ENCODE data around the gene SCCPDH.
A peak's percentile ranks its signal among the peaks of the same experiment; 100 is the strongest.
"Not testable (repeated sequence)": the region's sequence is repeated elsewhere in the genome, so short reads cannot be mapped to it uniquely, and the experiment has no call there.

SCCPDH gene, protein sequence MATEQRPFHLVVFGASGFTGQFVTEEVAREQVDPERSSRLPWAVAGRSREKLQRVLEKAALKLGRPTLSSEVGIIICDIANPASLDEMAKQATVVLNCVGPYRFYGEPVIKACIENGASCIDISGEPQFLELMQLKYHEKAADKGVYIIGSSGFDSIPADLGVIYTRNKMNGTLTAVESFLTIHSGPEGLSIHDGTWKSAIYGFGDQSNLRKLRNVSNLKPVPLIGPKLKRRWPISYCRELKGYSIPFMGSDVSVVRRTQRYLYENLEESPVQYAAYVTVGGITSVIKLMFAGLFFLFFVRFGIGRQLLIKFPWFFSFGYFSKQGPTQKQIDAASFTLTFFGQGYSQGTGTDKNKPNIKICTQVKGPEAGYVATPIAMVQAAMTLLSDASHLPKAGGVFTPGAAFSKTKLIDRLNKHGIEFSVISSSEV
- long read RNA-seq, donor 1, transcript SCCPDH-201 (12 exons, 2,503 nt): major isoform, 60 of 92 reads
- long read RNA-seq, donor 1, partial matches to known transcripts: 32 of 92 reads
- long read RNA-seq, donor 1, other reads (novel, unspliced or antisense): 0 of 92 reads
- long read RNA-seq, donor 2, transcript SCCPDH-201 (12 exons, 2,503 nt): major isoform, 19 of 33 reads
- long read RNA-seq, donor 2, partial matches to known transcripts: 14 of 33 reads
- long read RNA-seq, donor 2, other reads (novel, unspliced or antisense): 0 of 33 reads
- long read RNA-seq, donor 3, transcript SCCPDH-201 (12 exons, 2,503 nt): major isoform, 24 of 32 reads
- long read RNA-seq, donor 3, partial matches to known transcripts: 8 of 32 reads
- long read RNA-seq, donor 3, other reads (novel, unspliced or antisense): 0 of 32 reads
- long read RNA-seq, donor 4, transcript SCCPDH-201 (12 exons, 2,503 nt): major isoform, 30 of 43 reads
- long read RNA-seq, donor 4, partial matches to known transcripts: 13 of 43 reads
- long read RNA-seq, donor 4, other reads (novel, unspliced or antisense): 0 of 43 reads
- long read RNA-seq, donor 5, transcript SCCPDH-201 (12 exons, 2,503 nt): major isoform, 31 of 42 reads
- long read RNA-seq, donor 5, partial matches to known transcripts: 11 of 42 reads
- long read RNA-seq, donor 5, other reads (novel, unspliced or antisense): 0 of 42 reads
- long read RNA-seq, donor 6, transcript SCCPDH-201 (12 exons, 2,503 nt): major isoform, 31 of 41 reads
- long read RNA-seq, donor 6, partial matches to known transcripts: 10 of 41 reads
- long read RNA-seq, donor 6, other reads (novel, unspliced or antisense): 0 of 41 reads
- long read RNA-seq, donor 7, transcript SCCPDH-201 (12 exons, 2,503 nt): major isoform, 66 of 81 reads
- long read RNA-seq, donor 7, partial matches to known transcripts: 15 of 81 reads
- long read RNA-seq, donor 7, other reads (novel, unspliced or antisense): 0 of 81 reads
- long read RNA-seq, donor 8, transcript SCCPDH-201 (12 exons, 2,503 nt): major isoform, 48 of 54 reads
- long read RNA-seq, donor 8, partial matches to known transcripts: 6 of 54 reads
- long read RNA-seq, donor 8, other reads (novel, unspliced or antisense): 0 of 54 reads

DNA sequence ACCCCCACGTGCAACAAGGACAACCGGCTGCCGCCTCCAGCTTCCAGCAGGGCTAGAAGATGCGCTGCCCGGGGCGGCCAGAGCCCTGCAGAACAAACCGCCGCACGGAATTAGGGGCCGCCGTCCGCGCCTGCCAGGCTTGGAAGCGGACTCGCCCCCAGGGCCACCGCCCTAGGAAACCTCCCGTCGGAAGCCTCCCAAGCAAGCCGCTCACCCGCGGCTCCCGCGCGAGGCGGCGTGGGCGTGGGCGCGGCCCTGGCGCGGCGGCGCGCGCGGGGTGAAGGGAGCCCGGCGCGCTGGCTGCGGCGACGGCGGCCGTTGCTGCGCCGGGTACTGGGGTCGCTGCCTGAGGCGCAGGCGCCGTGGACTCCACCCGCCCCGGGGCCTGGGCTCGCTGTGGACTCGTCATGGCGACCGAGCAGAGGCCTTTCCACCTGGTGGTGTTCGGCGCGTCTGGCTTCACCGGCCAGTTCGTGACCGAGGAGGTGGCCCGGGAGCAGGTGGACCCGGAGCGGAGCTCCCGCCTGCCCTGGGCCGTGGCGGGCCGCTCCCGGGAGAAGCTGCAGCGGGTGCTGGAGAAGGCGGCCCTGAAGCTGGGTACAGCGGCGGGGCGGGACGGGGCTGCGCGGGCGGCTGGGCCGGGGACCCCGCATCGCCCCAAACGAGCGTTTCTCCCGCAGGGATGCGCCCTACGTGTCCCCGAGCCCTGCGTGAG, at the start of gene SCCPDH:
TSS of gene SCCPDH (plus strand) at position 394 of the 715 bp plus-strand sequence. CDS start at position 408, 14 bp downstream.
- DNase-seq: peak; percentile 97

DNA sequence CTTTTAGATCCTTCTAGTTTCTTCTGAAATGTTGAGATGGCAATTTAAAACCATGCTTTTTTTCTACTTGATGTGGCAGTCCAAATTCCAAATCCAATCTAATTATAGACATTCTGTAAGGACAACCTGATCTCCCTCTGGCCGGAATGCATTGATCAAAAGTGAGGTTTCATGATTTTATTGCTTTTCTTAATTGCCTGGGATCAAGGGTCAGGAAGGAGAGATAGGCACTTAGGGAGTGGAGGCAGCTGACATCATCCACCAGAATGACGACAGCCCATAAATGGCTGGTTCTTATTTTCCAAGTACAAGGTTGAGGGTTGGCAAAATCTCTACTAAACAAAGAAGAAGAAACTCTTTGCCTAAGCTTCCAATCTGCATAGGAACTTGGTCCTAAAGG, 46.4 kb upstream of the SCCPDH start:
- DNase-seq: no peak

DNA sequence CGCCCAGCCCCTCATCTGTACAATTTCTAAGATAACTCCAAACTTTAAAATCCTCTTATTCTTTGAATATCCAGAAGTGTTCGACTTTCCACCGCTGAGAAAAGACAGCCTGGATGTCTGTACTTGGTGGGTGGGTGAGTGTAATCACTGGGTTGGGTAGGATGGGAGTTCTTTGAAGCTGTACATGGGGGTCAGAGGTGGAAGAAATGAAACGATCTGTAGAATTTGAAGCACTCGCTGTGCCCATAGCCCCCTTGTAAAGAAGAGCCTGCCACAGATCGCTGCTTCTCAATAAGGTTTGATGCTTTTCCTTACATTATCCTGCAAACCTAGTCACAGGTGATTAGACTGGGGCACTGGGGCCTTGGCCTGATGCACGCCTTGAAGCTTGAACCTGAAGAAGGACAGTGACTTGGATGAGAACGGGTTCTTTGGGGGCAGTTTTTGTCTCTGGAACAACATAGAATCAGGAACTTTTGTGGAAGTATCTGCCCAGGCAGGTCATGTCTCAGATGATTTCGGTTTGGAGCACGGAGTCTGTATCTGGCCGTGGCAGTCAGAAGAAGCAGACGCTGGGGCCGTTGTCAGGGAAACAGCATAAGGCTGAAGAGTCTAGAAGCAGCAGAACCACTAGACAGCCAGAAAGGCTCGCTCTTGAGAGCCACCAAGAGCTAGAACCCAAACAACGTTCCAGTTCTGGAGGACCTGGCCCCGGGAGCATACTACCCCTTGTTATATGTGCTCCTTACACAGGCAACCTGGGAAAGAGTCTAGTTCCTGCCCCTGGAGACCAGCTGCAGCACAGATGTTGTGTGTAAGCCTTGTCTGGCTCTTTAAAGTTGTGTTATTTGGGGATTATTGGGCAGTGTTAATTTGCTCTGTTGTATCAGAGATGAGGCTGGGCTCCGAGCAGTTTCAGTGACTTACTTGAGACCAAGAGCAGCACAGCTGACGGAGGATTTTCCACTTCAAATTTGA, 45.1 kb upstream of the SCCPDH start:
- peak; percentile 40 for DNase-seq

DNA sequence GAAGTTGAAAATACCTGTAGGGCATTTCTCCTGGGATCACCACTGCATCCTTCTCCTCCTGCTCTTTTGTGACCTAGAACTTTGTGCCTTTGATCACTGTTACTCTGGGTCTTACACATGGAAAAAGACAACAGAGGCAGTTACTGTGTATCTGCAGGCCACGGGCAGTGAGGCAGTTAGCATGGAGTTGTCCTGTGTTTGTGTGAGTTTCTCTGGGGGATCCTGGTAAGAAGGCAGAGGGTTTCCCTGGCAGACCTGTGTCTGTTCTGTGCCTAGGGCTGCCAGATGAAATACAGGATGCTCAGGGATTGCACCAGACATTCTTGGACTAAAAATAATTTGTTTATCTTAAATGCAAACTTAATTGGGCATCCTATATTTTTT, 44.4 kb upstream of the SCCPDH start:
- DNase-seq: no peak

DNA sequence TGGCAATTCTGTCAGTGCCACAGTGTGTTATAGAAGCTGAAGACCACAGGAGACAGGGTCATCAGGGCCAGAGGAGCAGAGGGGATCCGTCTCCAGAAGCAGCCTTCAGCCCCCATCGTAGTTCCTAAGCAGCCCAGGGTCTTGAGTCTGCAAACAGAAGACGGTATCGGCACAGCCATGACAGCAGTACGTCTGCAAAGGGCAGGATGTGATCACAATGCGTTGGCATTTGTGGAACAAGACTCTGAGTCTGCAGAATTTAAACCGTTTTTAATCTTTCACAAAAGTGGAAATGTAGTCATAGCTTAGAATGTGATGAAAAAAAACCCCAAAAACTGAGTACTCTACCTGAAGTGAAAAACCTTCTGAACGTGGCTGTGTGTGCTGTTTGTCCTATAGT, 44.0 kb upstream of the SCCPDH start:
- no peak for DNase-seq

DNA sequence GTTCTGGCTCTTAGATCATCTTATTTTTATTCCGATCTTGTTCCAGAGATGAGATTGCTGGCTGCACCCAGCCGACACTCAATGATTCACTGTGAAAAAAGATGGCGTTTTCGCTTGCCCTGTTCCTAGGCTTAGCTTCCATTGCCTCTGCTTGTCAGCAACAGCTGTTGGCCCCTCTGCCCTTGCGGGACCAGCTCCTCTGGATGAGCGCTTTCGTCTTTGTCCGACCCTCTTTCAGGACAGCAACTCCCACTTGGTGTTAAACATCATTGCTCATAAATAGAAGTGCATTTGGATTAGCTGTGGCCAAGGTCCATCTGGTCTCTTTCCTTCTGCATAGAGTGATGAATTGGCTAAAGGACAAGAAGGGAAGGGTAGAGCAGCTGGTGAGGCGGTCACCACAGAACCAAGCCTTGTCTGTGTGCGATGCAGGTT, 43.5 kb upstream of the SCCPDH start:
- DNase-seq: peak; percentile 56

DNA sequence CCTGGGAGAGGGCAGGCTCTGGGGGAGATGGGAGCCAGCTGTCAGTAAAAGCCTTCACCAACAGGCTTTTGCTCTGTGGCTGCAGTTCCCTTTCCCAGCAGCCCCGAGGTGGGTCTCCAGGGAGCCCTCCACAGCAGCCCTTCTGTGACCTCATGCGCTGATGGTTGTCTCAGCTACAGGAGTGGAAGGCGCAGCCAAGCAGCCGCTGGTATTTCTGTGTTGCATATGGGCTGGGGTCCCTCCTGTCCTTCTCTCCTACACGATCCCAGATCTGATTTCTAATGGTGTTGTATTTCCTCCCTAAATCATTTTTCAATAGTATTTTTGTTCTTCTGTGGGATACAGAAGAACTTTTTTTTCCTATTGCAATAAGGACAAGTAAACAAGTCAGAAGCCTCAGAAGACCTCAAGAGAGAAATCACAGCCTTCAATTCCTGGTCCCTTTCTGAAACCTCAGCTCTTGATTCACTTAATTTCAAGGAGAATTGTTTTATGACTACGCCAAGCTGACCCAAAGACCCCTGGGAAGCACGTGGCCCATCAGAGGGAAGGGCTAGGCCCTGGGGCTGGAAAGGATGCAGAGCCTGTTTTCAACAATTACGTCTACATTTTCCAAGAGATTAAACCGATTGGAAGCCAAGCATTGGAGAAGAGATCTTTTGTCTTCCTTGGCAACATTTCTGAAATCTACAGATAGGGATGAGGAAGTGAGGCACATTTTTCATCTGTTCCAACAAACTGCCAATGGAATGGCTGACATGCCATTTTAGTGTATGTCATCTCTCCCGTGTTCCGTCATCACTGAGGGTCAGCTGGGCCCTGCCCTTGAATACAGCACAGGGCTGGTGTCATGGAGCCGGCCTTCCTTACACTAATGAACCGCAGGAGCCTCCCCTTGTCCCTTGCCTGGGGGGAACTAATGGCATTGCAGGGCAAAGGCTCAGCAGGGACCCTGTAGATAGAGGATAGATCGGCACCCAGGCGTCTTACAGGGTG, 42.0 kb upstream of the SCCPDH start:
- DNase-seq: peak; percentile 59

DNA sequence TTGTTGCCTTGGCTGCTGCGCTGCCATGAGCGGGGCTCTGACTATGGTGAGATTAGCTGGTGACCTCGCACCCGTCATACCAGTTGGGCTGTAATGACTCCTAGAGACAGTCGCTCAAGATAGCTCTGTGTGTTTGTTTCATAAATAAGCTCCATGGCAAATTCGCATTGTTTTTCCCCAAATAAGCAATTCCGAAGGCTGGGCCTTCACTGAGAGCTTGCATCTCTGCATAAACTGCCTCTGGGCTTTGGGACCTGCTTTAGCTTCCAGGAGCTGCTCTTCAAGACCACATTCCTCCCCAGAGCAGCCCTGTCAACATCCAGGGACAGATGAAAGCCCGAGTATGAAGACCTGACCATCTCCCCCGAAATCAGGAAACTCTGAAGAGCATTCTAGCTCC, 40.7 kb upstream of the SCCPDH start:
- DNase-seq: no peak

DNA sequence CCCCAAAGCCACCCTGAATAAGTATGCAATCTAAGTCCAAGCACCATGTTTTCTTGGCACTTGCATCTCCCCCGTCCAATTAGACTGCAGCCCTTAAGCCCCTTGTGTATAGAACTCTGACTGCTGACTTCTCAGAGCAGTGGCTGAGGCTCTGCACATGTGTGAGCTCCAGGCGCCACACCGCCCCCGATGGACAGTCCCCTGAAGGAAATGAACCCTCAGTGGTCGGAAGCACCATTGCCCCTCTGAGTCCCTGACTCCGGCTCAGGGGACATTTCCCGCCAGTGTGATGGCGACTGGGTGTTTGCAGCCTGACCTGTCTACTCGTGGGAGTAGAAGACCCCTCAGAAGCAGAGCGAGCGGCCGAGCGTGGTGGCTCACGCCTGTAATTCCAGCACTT, 37.2 kb upstream of the SCCPDH start:
- no peak for DNase-seq

DNA sequence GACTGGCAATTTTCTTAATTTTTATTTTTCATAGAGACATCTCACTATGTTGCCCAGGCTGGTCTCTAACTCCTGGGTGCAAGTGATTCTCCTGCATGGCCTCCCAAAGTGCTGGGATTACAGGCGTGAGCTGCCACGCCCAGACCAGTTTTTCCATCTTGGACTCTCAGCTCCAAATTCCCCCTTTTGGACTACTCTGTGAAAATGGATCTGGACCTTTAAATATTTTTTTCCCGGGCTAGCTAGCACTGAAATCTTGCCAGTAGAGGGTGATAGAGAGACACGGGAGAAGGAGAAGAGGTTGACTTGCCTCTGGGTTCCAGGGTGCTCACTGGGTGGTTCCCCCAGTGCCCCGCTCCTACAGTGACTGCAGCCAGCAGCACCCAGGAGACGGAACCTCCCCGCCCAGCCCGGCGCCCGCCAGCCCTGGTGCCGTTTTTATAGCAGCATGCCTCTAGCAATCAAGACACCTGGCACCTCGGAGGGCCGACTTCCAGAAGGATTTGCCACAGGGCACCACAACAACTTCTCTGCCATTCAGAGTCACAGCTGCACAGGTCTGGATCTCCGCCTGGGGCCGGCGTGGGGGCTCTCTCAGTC, 34.7 kb upstream of the SCCPDH start:
- DNase-seq: peak; percentile 78

DNA sequence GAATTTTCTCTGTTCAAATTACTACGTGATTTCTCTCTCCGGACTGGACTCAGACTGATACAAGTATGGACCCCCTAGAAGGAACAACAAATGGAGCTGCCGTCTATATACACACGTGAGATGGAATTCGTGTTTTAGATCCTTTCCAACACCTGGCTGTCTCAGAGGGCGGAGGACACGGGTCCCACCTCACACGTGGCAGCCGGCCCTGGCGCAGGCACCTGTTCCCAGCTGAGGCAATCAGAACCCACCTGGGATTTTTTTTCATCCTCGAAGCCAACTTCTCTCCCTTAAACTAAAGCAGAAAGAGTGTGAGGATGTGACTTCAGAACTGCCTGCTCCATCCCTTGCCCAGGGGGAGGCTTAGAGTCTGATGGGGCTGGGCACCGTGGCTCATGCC, 34.1 kb upstream of the SCCPDH start:
- no peak for DNase-seq

DNA sequence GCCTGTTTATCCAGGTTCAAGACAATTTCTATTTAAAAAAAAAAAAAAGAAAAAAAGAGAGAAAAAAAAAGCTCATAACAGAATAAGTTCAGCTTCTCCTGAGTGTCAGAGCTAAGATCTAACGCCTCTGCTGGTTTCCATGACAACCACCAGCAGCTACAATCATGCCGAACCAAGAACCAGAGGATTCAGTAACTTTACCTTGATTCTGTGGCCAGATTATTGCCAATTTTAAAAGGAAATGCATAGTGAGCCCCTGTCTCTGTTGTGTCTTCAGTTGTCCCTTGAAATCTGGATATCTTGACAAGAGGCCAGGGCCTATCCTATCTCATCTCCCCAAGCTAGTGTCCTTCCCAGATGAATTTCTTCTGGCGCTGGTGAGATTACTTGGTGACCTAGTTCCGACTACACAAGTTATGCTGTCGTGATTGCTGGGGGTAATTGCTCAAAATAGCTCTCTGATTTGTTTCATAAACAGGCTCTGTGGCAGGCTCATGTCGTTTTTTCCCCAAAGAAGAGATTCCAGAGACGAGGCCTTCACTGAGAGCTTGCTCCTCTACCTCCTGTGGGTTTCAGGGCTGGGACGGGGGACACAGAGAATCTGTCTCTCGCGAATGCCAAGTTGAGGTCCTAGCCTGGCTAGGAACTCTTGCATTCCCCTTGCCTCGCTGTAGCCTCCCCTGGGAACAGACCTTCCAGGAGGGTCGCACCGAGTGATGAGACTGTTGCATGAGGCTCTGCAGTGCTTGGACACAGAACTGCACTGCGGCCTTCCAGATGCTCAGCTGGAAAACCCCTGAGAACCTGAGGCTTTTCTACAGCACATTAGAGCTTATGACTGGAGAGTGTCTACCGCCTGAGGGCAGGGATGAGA, 32.4 kb upstream of the SCCPDH start:
- no peak for DNase-seq

DNA sequence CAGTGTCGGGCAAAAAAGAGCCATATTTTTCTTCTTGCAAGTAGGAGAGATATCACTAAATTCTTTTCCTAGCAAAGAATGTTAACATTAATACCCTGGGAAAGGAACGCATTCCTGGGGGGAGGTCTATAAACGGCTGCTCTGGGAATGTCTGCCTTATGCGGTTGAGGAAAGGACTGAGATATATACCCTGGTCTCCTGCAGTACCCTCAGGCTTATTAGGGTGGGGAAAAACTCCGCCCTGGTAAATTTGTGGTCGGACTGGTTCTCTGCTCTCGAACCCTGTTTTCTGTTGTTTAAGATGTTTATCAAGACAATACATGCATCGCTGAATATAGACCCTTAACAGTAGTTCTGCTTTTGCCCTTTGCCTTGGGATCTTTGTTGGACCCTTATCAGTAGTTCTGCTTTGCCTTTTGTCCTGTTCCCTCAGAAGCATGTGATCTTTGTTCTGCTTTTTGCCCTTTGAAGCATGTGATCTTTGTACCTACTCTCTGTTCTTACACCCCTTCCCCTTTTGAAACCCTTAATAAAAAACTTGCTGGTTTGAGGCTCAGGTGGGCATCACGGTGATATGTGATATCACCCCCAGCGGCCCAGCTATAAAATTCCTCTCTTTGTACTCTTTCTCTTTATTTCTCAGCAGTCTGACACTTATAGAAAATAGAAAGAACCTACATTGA, 29.9 kb upstream of the SCCPDH start:
- DNase-seq: not testable (repeated sequence)

DNA sequence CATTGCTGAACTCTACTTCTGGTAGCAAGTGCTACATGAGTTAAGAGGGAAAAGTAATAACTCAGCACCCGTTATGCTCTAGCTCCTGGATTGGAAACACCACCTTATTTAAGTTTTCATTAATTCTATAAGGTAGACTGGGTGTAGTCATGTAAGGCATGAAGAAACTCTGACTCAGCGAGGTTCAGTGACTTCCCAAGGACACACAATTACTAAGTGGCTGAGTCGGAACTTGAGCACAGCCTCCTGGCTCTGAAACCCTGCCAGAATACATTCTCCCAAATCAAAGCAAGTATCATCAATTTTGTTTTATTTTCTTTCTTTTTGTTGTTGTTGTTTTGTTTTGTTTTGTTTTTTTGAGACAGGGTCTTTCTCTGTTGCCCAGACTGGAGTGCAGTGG, 29.1 kb upstream of the SCCPDH start:
- no peak for DNase-seq

DNA sequence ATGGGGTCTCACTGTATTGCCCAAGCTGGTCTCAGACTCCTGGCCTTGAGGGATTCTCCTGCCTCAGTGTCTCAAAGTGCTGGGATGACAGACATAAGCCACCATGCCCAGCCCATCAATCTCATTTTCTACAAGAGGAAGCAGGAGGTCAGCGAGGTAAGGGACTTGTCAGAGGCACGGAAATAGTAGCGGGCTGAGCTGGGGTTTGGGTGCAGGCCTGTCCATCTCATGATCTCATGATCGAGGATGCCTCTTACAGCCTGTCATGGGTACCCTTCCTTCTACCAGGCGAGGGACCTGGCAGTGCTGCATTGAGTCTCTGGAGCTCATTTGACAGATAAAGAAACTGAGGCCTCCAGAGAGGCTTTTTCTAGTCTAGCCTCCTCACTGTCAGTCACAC, 28.5 kb upstream of the SCCPDH start:
- no peak for DNase-seq

DNA sequence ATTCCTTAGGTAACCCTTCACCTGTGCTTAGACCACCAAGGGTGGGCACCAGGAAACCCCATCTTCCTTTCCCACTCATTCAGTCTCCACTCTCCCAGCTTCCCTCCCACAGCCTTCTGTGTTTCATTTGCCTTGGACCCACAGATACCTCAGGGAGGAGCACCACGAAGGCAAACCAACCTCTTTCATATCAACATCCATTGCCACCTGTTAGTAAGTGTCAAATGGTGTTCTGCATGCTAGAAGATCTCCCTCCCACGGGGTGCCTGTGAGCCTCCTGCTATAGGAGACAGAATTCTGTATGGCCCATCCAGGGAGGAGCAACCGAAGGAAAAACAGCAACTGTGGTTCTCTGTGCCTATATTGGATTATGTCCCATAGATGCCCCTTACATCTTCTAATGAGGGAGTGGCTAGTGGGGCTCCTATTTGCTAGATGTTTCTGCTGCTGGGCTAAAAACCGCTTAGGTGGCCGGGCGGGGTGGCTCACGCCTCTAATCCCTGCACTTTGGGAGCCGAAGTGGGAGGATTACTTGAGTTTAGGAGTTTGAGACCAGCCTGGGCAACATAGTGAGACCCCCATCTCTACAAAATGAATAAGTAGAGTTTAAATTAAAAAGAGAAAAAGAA, 25.6 kb upstream of the SCCPDH start:
- no peak for DNase-seq

All from right kidney (tissue), 9 donors.